ENCODE measurements around the gene SP2.

- TF ChIP-seq, protein P1, sequence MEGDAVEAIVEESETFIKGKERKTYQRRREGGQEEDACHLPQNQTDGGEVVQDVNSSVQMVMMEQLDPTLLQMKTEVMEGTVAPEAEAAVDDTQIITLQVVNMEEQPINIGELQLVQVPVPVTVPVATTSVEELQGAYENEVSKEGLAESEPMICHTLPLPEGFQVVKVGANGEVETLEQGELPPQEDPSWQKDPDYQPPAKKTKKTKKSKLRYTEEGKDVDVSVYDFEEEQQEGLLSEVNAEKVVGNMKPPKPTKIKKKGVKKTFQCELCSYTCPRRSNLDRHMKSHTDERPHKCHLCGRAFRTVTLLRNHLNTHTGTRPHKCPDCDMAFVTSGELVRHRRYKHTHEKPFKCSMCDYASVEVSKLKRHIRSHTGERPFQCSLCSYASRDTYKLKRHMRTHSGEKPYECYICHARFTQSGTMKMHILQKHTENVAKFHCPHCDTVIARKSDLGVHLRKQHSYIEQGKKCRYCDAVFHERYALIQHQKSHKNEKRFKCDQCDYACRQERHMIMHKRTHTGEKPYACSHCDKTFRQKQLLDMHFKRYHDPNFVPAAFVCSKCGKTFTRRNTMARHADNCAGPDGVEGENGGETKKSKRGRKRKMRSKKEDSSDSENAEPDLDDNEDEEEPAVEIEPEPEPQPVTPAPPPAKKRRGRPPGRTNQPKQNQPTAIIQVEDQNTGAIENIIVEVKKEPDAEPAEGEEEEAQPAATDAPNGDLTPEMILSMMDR (IDR thresholded peaks at IDR 0.05), result no peak
- TF ChIP-seq POLR2A (IDR thresholded peaks at IDR 0.05), result no peak
Observed at GRCh38 chr17:47898241-47898640, 2.2 kb downstream of the SP2 start.
